Stimulated activated CD8-positive, alpha-beta memory T cell treated with anti-CD3 and anti-CD28 coated beads, Interleukin-2, amount 100 ng/mL, for 1 hour (primary cell): Measurements from ENCODE around the gene LSS.
A peak's percentile ranks its signal among the peaks of the same experiment; 100 is the strongest.

Experiments used
- DNase-seq, 2 donors: peaks; one replicate each; pipeline ENCODE4 v3.0.0-alpha.2; 2020; ENCODE audit warnings: low read depth in 2 of 2

LSS gene

DNA sequence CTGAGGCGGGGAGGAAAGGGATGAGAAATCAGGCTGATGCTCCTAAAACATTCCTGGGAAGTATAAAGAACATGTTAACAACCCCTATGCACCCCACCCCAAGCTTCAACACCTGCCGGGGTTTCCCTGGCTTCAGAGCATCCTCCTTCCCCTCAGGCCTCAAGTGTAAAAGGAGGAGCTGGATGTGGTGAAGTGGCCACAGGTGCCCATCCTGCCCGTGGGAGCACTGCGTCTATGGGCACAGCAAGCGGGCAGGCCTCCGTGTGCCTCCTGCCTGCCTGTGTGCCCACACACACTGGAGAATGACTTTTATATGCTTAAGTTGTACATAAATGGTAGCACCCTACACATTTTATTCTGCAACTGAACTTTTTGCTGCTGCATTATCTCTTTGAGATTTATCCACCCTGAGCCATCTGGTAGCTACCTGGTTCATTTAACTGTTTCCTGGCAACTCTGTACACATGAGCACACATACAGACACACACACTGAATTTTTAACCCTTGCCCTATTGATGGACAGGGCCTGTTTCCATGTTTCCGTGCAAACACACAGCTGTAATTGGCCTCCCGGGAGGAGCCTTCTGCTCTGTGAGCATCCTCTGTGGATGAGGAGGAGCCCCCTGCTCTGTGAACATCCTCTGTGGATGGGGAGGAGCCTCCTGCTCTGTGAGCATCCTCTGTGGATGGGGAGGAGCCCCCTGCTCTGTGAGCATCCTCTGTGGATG, 59.8 kb downstream of the LSS start:
- DNase-seq: no peak

GRCh38 chr21:46168238-46168637, 60.3 kb downstream of the LSS start:
- DNase-seq: no peak

DNA sequence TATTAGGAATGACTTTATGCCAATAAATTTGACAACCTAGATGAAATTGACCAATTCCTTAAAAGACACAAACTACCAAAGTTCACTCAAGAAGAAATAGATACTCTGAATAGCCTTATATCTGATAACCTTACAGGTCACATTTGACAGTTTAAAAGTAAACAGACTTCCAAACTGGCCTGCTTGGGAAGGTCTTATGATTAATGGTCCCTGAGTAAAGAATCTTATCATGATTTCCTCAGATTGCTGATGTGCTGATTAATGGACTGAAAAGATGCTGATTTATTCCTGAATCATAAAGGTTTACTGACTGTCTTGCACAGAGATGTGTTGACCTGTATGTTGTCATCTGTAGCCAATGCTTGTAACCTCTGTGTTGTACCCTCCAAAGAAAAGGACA, 63.5 kb downstream of the LSS start:
- DNase-seq: no peak

GRCh38 chr21:46163380-46163779, 65.2 kb downstream of the LSS start:
- DNase-seq: no peak

- no peak for DNase-seq
These were observed 66.7 kb downstream of the LSS start for GRCh38 chr21:46161633-46162592.

DNA sequence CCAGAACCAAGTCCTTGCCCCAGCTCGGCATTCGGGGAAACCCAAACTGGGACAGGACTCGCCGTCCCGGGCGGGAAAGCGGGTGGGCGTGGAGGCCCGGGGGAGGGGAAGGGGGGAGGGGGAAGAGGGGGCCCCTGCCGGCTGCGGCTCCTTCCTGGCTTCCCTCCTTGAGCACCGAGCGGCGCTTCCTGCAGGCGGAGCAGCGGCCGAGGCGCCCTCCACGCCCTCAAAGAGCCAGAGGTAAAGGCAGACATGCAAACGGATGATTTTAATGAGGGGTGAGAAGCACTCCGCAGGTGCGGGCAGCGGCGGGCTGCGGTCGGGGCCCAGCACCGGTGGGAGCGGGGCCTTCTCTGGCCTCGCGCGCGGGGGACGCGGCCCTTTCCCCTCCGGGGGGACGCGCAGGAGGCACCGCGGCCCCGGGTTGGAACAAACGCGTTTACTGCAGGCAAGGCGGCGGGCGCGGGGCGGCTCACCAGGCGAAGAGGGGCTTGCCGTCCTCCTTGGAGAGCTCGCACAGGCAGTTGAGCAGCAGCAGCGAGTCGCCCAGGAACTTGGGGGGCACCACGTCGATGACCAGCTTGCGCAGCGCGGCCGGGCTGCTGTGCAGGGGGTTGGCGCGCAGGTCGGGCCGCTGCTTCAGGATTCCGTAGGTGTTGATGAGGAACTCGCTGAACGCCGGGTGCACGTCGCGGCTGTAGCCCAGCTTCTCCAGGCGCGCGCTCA, 67.5 kb downstream of the LSS start:
- no peak for DNase-seq

DNA sequence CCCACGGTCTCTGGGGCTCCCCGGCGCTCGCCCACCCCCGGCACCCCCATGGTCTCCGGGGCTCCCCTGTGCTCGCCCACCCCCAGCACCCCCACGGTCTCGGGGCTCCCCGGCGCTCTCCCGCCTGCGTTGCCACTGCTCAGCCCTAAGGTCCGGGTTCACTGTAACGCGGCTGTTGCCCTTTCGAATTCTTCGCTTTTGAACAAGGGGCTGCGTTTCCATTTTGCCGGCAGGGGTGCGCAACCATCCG, 68.0 kb downstream of the LSS start:
- no peak for DNase-seq

GRCh38 chr21:46159841-46160656, 68.5 kb downstream of the LSS start:
- DNase-seq: no peak

DNA sequence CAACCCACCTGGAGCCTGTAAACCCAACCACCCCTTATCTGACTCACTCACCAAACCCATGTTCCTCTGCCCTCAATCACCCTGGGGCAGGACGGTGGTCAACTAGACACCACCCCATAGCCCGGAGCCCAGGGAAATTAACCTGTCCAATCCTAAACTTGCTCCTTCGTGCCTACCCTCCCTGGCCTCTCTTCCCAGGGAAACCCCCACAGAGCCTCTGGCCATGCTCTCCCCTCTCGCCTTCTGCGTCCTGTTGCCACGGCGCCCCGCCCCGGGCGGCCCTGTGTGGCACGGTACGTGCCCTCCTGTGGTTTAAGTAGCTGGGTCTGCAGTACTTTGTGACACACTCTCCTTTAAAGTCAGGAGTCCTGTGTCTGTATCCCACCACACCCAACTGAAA, 69.2 kb downstream of the LSS start:
- no peak for DNase-seq

GRCh38 chr21:46158666-46159300, 69.8 kb downstream of the LSS start:
- DNase-seq: no peak

DNA sequence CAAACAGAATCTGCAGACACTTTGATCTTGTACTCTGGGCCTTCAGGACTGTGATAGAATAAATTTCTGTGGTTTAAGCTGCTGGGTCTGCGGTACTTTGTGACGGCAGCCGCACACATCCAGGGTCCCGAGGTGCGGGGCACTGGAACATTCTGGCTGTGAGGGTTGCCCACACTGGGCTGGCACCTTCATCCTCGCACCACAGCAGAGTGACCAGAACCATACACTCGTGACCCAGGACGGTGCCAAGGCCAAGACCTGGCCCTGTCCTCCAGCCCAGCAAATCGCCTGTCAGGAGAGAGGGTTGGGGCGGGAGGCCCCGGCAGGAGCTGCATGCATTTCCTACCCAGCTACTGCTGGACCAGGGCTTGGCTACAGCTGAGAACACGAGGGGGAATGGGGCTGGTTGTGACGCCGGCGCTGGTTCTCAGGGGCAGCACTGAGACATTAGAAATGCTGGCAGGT, 70.6 kb downstream of the LSS start:
- DNase-seq: no peak

DNA sequence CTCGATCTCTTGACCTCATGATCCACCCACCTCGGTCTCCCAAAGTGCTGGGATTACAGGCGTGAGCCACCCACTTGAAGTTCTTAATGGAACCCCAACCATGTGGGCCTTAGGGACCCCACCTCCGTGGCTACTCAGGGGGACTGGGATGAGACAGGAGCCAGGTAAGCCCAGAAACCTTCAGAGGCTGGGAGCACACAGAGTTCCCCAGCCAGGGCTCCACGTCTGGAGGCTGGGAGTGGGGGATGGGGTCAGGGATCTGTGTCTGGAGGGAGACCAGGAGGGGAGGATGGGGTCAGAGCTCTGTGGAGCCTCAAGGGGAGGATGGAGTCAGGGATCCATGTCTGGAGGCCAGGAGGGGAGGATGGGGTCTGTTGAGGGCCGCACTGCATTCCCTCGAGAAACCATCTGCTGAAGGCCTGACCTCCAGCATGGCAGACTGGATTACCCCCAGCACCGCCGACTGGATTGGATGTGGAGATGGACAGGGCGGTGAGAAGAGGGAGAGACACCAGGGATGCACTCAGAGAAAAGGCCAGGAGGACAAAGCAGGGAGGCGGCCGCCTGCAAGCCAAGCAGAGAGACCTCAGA, 71.1 kb downstream of the LSS start:
- DNase-seq: no peak

- no peak for DNase-seq
These were observed 71.9 kb downstream of the LSS start for GRCh38 chr21:46156678-46157077.

- DNase-seq: no peak
These were observed 72.3 kb downstream of the LSS start for GRCh38 chr21:46156378-46156645.

DNA sequence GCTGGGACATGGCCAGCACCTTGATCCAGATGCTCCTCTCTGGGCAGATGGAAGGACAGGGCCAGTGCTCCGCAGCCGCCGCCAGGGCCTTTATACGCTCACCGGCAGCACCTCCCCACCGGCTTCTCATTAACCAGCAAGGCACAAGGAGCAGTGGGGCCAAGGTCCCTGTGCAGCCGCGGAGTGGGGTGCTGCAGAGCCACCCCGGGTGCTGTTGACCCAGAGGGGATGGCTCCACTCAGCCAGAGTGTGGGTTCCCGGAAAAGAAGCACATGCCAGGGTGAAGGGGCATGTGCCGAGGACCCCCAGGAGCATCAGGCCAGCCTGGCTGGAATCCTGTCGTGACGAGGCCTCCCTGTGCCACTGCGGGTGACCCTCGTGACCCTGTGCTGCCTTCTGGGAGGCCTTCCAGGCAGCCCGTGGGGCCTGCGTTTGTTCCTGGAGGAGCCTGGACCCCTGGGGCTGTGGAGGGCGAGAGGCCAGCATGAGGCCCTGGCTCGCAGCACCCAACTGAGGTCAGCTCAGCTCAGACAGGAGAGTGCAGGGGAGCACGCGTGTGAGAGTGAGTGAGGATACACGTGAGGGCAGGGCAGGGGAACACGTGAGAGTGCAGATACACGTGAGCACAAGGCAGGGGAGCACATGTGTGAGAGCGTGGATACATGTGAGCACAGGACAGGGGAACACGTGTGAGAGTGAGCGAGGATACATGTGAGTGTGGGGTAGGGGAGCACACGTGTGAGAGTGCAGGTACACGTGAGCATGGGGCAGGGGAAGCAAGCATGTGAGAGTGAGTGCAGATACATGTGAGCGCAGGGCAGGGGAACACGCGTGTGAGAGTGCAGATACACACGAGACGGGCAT, 72.8 kb downstream of the LSS start, which contains the start of gene FTCD:
Gene FTCD (minus strand): TSS at position 66 of the 864 bp plus-strand sequence. CDS start 56 bp downstream, at position 10.
- DNase-seq: no peak

- no peak for DNase-seq
These were observed 73.5 kb downstream of the LSS start for GRCh38 chr21:46154955-46155513.

- DNase-seq: no peak
These were observed 74.2 kb downstream of the LSS start for GRCh38 chr21:46154155-46154954.

DNA sequence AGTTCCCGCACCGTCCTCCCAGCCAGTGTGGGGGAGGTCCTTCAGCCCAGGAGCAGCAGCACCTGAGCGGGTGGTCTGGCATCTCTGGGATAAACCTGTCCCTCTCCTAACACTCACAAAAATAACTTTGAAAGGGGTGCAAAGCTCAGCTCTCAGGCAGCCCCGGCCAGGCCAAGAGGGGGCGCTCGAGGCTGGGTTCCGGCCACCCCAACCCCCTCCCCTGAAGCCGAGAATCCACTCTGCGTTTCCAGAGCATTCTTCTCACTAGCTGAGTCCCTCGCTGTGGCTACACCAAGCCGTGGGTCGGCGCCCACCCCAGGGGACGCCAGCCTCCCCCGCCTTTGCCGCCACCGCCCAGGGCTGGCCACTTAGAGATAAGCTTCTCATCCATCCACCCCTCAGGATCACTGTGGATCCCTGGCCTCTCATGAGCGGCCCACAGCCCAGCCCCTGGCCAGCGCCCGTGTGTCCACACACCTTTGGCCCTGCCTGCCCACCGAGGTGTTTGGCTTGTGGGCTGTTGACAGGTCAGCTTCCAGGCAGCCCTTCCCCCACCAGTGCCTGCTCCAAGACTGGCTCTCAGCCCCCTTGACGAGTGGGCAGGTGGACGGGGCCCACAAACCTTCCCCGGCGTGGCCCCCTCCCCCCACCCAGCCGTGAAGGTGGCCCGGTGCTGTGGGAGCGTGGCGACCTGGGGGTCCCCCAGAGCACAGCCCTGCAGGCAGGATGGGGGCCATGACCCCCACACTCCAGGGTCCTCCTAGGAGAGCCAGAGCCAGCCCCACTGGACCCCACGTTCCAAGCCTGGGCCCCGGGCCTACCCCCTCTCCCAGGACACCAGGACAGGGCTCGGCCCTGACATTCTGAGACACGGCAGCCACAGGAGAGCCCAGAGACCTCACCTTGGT, 75.1 kb downstream of the LSS start:
- peak in 1 of 2 donors; percentile 16 for DNase-seq
